ENCODE measurements around the gene KDM2B.

Gene KDM2B

GRCh38 chr12:121580959-121581685, at the start of gene KDM2B:
Gene KDM2B (minus strand): TSS chr12:121581023. CDS start chr12:121580911, 112 bp downstream.
- FAIRE-seq (no peak), DNase-seq (ENCODE audit: insufficient read length, low spot score) (no peak)
- no peak for TF ChIP-seq CTCF (IDR thresholded peaks at IDR 0.05; ENCODE audit: insufficient read depth, missing control alignments)

- FAIRE-seq (no peak), DNase-seq (ENCODE audit: insufficient read length, low spot score) (no peak)
- no peak for TF ChIP-seq CTCF (IDR thresholded peaks at IDR 0.05; ENCODE audit: insufficient read depth, missing control alignments)
Observed at GRCh38 chr12:121628536-121628935, 47.7 kb upstream of the KDM2B start.

- no peak for TF ChIP-seq CTCF (IDR thresholded peaks at IDR 0.05; ENCODE audit: insufficient read depth, missing control alignments)
- FAIRE-seq = no peak
- no peak for DNase-seq (ENCODE audit: insufficient read length, low spot score)
Observed at GRCh38 chr12:121628037-121628436, 47.2 kb upstream of the KDM2B start.

DNA sequence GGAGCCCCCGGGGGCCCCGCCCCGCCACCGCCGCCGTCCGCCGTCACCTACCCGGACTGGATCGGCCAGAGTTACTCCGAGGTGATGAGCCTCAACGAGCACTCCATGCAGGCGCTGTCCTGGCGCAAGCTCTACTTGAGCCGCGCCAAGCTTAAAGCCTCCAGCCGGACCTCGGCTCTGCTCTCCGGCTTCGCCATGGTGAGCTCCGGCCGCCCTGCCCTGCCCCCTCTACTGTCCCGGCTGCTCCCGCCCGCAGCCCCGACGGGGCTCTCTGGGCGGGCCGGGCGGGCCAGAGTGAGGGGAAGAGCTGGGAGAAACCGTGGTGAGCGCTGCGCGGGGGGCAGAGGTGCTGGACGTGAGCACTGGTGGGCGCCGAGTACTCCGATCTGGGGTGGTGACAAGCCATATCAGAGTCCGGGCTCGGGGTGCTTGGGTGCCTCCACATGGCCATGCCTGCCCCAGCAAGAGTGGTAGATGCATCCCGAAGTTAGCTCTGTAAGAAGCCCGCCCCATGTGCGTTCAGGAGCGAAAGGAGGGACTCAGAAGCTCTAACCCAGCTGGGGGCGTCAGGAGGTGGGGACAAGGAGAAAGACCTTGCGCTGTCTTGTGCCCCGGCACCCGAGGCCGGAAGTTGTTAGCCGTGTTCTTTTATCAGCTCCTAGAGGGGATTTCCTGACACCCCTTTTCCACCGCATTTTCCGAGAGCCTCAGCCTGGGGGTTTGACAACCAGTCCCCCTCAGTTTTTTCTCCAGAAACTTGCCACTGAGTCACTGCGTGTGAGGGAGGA, 46.2 kb upstream of the KDM2B start:
- DNase-seq (ENCODE audit: insufficient read length, low spot score) (no peak), FAIRE-seq (no peak)
- no peak for TF ChIP-seq CTCF (IDR thresholded peaks at IDR 0.05; ENCODE audit: insufficient read depth, missing control alignments)

- TF ChIP-seq CTCF (IDR thresholded peaks at IDR 0.05; ENCODE audit: insufficient read depth, missing control alignments) = no peak
- FAIRE-seq (no peak), DNase-seq (ENCODE audit: insufficient read length, low spot score) (peak; percentile 80)
Observed at GRCh38 chr12:121626087-121626852, 45.4 kb upstream of the KDM2B start, which contains the start of gene ORAI1. Gene ORAI1 (plus strand): TSS chr12:121626530.

DNA sequence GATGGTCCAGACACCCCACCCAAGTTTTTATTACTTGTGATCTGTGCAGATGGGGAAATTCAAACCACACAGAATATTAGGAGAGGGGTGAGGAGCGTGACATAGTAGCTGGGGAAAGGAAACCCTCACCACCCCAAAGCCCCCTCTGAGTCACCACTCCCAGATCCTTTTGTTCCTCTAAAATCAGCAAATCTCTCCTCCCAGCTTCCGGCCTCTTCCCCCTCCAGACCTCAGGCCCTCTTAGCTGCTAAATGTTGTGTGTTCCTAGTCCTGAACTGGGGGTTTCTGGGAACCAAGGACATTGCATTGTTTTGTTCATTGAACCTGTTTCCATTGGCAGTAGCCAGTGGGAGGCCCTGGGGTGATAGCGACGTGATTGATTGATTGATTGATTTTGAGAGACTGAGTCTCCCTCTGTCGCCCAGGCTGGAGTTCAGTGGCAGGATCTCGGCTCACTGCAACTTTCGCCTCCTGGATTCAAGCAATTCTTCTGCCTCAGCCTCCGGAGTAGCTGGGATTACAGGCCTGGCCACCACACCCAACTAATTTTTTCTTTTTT, 39.6 kb upstream of the KDM2B start:
- TF ChIP-seq CTCF (IDR thresholded peaks at IDR 0.05; ENCODE audit: insufficient read depth, missing control alignments) = no peak
- DNase-seq (ENCODE audit: insufficient read length, low spot score) (no peak), FAIRE-seq (no peak)

Data from D721Med (cell line).